Right lobe of liver (tissue), 6 donors: ENCODE results near the gene ARHGEF10L. TPM values are rescaled to one million over a fixed set of nuclear protein-coding genes. Genes with fewer than 3 reads are reported as not detected.
A peak's percentile ranks its signal among the peaks of the same experiment; 100 is the strongest.
"Not testable (repeated sequence)": the region's sequence is repeated elsewhere in the genome, so short reads cannot be mapped to it uniquely, and the experiment has no call there.

Experiments
- ATAC-seq, 4 donors: fragments of 200-7000 bp; cut with Tn5 transposase; one replicate each; pipeline ENCODE4 v1.9.1; 2020; ENCODE audit warnings: mild to moderate bottlenecking in 4 of 4, moderate library complexity in 4 of 4
- DNase-seq, 3 donors: peaks; one replicate each; pipeline ENCODE4 v3.0.0-alpha.2; 2020
- H3K27ac ChIP-seq, 3 donors: fragments of 200-600 bp; one replicate each; pipeline ENCODE4 v1.8.0; 2022
- H3K27me3 ChIP-seq, 2 donors: fragments of 200-600 bp; one replicate each; pipeline ENCODE4 v1.8.0; 2022
- H3K36me3 ChIP-seq, 4 donors: fragments of 200-600 bp; sonication (generic) in 1 of 4; one replicate each; pipeline versions ENCODE4 v1.5.1 to v1.8.0; 2017 to 2022; ENCODE audit warnings: control low read depth in 1 of 4
- H3K4me1 ChIP-seq, 4 donors: fragments of 200-600 bp; sonication (generic) in 1 of 4; one replicate each; pipeline versions ENCODE4 v1.5.1 to v1.8.0; 2017 to 2022; ENCODE audit warnings: control low read depth in 1 of 4
- H3K4me3 ChIP-seq, 3 donors: fragments of 200-600 bp; one replicate each; pipeline ENCODE4 v1.8.0; 2022
- H3K9me3 ChIP-seq, 4 donors: fragments of 200-600 bp; sonication (generic) in 1 of 4; one replicate each; pipeline versions ENCODE4 v1.5.1 to v1.8.0; 2017 to 2022; ENCODE audit warnings: control low read depth in 1 of 4
- POLR2A ChIP-seq: fragments of 450-650 bp; IDR thresholded peaks from one replicate; pipeline ENCODE4 v1.6.1; 2017; ENCODE audit warnings: antibody characterized with exemption, mild to moderate bottlenecking
- WGBS: methylation state at CpG from one replicate; pipeline ENCODE4 v1.1.6; 2018; ENCODE audit warnings: low coverage, low lambda C conversion rate; ENCODE audit not compliant: insufficient coverage; ENCODE audit errors: missing lambda C conversion rate; 5-methylcytosine and 5-hydroxymethylcytosine counted together
- intact Hi-C, 2 donors: fragments of 100-400 bp; cut with DNase I; formaldehyde crosslinking; loops; one replicate each; pipeline versions ENCODE4 v1.11.2 to v1.14.1; 2022
- total RNA-seq, 6 experiments: library from RNA; depleted of rRNA in 2 of 6; stranded (reverse); fragments of >200 nt in 2 of 6; fragmentation: NEBNext Ultra II Directional in 3 of 6; extraction: Animal tissue kit (Norgen Biotek cat#: 25700) in 3 of 6; gene quantifications; one replicate each; pipeline versions ENCODE4 v1.1.0 to v1.2.4, GENCODE V29; 2016 to 2023
- TF ChIP-seq, protein P1 (sequence below), 4 donors: fragments of 200-600 bp in 3 of 4; fragments of 450-650 bp in 1 of 4; IDR thresholded peaks; one replicate each; pipeline versions ENCODE4 v1.5.1 to v1.8.0; 2016 to 2022; ENCODE audit warnings: antibody characterized with exemption in 4 of 4, mild to moderate bottlenecking in 2 of 4
- donor health status: DM: no; HTN: yes; CAD: no.
- donor health status: DM: no; HTN: no; CAD: no.
- donor health status: DM: no; HTN: no; CAD: no.
- donor health status: DM: no; HTN: yes; CAD: no.
- donor health status: DM: no; HTN: yes; CAD: no.

ARHGEF10L gene
- total RNA-seq, 6 experiments from 2014 or later, result 59.7 to 124 (median 87.4) TPM

DNA sequence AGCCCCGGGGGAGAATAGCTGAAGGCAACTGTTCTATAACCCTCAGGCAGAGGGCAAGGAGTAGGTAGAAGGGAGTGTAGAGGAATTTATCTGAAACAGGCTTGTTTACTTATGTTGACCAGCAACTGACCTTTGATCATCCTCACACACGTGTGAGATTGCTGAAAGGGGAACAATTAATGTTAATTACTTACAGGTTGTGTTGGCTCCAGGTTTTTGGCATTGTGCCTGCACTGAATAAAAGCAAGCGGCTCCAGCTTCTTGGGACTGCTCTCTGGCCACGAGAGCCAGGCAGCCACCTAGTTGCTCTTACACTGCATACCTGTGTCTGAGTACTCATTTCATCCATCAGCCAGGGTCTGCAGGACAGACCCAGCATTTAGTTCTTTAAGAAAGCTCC lies 41.3 kb upstream of the ARHGEF10L start:
- 15% methylated on average over 4 of the region's 4 CpGs for WGBS
- no peaks in the 10 kb centered on the region for H3K27me3 ChIP-seq
- H3K9me3 ChIP-seq, result no peaks in the 10 kb centered on the region
- no peak overlapping the region for H3K4me3 ChIP-seq
- intact Hi-C loops, result loop anchor here in 1 of 2 donors (5.0 kb wide), 1 partner anchor 109 kb away; no protein-coding TSS in a partner anchor
- H3K4me1 ChIP-seq, result peaks cover 0 to 3% (median 0%) of the 10 kb centered on the region in 4 donors
- peak in 2 of 4 donors; percentile 6 to 26 for ATAC-seq
- H3K27ac ChIP-seq, result no peak overlapping the region
- TF ChIP-seq POLR2A, result no peak
- TF ChIP-seq, protein P1, sequence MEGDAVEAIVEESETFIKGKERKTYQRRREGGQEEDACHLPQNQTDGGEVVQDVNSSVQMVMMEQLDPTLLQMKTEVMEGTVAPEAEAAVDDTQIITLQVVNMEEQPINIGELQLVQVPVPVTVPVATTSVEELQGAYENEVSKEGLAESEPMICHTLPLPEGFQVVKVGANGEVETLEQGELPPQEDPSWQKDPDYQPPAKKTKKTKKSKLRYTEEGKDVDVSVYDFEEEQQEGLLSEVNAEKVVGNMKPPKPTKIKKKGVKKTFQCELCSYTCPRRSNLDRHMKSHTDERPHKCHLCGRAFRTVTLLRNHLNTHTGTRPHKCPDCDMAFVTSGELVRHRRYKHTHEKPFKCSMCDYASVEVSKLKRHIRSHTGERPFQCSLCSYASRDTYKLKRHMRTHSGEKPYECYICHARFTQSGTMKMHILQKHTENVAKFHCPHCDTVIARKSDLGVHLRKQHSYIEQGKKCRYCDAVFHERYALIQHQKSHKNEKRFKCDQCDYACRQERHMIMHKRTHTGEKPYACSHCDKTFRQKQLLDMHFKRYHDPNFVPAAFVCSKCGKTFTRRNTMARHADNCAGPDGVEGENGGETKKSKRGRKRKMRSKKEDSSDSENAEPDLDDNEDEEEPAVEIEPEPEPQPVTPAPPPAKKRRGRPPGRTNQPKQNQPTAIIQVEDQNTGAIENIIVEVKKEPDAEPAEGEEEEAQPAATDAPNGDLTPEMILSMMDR (IDR thresholded peaks at IDR 0.05), result no peak
- no peak for DNase-seq
- H3K36me3 ChIP-seq, result no peaks in the 10 kb centered on the region

DNA sequence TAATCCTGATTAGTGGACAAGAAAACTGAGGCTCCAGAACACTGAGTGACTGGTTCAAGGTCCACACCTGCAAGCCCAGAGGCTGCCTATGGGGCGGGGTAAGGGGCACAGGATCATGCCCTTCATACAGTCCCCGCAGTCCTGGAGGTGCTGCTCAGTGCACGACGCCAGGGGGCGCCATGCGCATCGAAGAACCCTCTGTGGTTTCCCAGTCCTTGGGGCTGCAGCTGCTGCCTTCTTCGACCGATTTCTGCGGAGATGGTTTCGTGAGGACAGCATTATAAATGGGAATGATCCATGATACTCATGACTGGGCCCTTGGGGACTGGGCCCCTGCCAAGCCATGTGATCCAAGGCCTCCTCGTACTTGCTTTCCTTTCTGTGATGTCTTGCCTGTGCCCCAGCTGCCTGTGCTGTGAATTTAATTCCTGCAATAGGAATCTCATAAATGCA lies 37.1 kb upstream of the ARHGEF10L start:
- WGBS, result 2% methylated on average over 4 of the region's 12 CpGs
- H3K9me3 ChIP-seq, result no peaks in the 10 kb centered on the region
- H3K4me3 ChIP-seq, result no peak overlapping the region
- H3K4me1 ChIP-seq, result peaks cover 0 to 3% (median 0%) of the 10 kb centered on the region in 4 donors
- peak; percentile 98 for ATAC-seq
- intact Hi-C loops, result loop anchor here in 1 of 2 donors (10.0 kb wide), 1 partner anchor 102 kb away; no protein-coding TSS in a partner anchor
- DNase-seq, result peak; percentile 85 to 86 (median 86)
- H3K27ac ChIP-seq, result no peak overlapping the region
- no peaks in the 10 kb centered on the region for H3K27me3 ChIP-seq
- no peak for TF ChIP-seq POLR2A
- TF ChIP-seq, protein P1 (IDR thresholded peaks at IDR 0.05), result peak; percentile 84 to 96 (median 93)
- H3K36me3 ChIP-seq, result no peaks in the 10 kb centered on the region

DNA sequence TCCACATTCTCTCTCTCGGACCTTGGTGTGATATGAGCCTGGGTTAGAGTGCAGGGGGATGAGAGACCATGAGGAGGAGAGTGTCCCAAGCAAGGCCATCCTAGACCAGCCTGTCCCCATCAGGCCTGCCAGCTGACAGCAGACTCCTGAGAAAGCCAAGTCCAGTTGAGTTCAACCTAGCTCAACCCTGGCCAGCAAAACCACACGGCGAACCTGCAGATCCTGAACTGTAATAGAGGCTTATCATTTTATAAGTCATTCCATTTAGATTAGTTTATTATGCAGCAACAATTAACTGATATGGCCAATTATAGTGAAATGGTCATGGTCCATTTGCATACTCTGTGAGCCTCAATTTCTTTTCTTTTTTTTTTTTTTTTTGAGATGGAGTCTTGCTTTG lies 36.4 kb upstream of the ARHGEF10L start:
- Histone ChIP-seq H3K36me3 (no peaks in the 10 kb centered on the region), H3K27me3 (no peaks in the 10 kb centered on the region), H3K4me3 (no peak overlapping the region), H3K4me1 (peaks cover 0 to 3% (median 0%) of the 10 kb centered on the region in 4 donors), H3K27ac (no peak overlapping the region), H3K9me3 (no peaks in the 10 kb centered on the region)
- ATAC-seq, result no peak
- 50% methylated on average over 3 of the region's 3 CpGs for WGBS
- DNase-seq, result no peak
- TF ChIP-seq, protein P1 (IDR thresholded peaks at IDR 0.05), result no peak
- no peak for TF ChIP-seq POLR2A
- intact Hi-C loops, result loop anchor here in 1 of 2 donors (10.0 kb wide), 1 partner anchor 102 kb away; no protein-coding TSS in a partner anchor

GRCh38 chr1:17507200-17507599 lies 32.3 kb upstream of the ARHGEF10L start:
- peak in 2 of 4 donors; percentile 28 to 47 for ATAC-seq

GRCh38 chr1:17507915-17508314 lies 31.6 kb upstream of the ARHGEF10L start:
- no CpG with 5 or more reads among the region's 6 CpGs for WGBS
- no peak for TF ChIP-seq POLR2A
- TF ChIP-seq, protein P1 (IDR thresholded peaks at IDR 0.05), result peak in 3 of 4 donors; percentile 6 to 18 (median 17)
- peak; percentile 26 to 63 (median 46) for ATAC-seq
- H3K4me3 ChIP-seq, result no peak overlapping the region
- H3K27ac ChIP-seq, result no peak overlapping the region
- DNase-seq, result no peak
- no peaks in the 10 kb centered on the region for H3K4me1 ChIP-seq
- no peaks in the 10 kb centered on the region for H3K9me3 ChIP-seq
- H3K36me3 ChIP-seq, result no peaks in the 10 kb centered on the region
- H3K27me3 ChIP-seq, result no peaks in the 10 kb centered on the region
- intact Hi-C loops, result loop anchor here in 1 of 2 donors (10.0 kb wide), 1 partner anchor 97 kb away; no protein-coding TSS in a partner anchor

More at GRCh38 chr1:17507200-17507599, 32.3 kb upstream of the ARHGEF10L start:
- WGBS, result 45% methylated on average over 4 of the region's 4 CpGs
- intact Hi-C loops, result loop anchor here in 1 of 2 donors (10.0 kb wide), 1 partner anchor 98 kb away; no protein-coding TSS in a partner anchor
- not testable (repeated sequence) for H3K36me3 ChIP-seq, H3K4me1 ChIP-seq, H3K27me3 ChIP-seq, H3K9me3 ChIP-seq, H3K27ac ChIP-seq, H3K4me3 ChIP-seq
- peak in 1 of 3 donors; percentile 64 for DNase-seq
